Measurements from ENCODE around the gene RALGDS.
"Not testable (repeated sequence)": the region's sequence is repeated elsewhere in the genome, so short reads cannot be mapped to it uniquely, and the experiment has no call there.

RALGDS gene

DNA sequence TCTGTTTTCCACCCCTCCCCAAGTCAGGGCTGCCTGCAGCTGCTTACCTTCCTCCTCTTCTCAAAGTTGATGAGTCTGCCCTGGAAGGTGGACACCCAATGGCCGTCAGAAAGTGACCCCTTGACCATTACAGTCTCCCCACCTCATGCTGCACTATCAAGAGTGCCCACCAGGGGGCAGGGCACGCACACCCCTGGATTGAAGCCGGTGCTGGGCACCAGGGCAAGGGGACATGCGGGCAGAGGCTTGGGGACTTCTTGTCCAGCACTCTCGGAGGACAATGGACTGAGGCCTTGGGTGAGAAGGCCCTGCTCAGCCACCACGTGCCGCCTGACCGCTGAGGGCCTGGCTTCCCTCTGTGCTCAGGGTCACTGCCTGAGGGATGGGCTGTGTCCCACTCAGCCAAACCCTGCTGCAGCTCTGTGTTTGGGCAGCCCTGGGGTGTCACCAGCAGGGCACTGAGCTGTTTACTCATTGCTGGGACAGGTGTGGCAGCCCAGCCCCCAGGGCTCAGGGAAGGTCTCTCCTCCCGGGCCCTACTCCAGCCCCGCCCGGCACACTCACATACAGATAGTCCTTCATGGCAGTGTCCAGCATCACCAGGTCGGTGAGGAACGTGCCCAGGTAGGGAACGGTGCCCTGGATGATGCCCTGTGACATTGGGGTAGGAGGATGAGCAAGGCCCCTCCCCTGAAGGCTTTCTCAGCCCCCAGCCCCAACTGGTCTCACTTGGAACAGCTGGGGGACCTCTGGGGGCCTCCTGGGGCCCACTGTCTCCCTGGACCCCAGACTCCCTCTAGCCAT lies 17.7 kb downstream of the RALGDS start:
- TF ChIP-seq JUND (IDR thresholded peaks at IDR 0.05; ENCODE audit: low read depth), result no peak
- peak; percentile 66 to 78 for DNase-seq (ENCODE audit: low read depth in 1 of 2, low spot score in 1 of 2)
- in situ Hi-C loops (cut with HindIII; ENCODE audit: low pct_unique_long_range_greater_than_20kb, low sequenced_read_pairs), result no loop called here

DNA sequence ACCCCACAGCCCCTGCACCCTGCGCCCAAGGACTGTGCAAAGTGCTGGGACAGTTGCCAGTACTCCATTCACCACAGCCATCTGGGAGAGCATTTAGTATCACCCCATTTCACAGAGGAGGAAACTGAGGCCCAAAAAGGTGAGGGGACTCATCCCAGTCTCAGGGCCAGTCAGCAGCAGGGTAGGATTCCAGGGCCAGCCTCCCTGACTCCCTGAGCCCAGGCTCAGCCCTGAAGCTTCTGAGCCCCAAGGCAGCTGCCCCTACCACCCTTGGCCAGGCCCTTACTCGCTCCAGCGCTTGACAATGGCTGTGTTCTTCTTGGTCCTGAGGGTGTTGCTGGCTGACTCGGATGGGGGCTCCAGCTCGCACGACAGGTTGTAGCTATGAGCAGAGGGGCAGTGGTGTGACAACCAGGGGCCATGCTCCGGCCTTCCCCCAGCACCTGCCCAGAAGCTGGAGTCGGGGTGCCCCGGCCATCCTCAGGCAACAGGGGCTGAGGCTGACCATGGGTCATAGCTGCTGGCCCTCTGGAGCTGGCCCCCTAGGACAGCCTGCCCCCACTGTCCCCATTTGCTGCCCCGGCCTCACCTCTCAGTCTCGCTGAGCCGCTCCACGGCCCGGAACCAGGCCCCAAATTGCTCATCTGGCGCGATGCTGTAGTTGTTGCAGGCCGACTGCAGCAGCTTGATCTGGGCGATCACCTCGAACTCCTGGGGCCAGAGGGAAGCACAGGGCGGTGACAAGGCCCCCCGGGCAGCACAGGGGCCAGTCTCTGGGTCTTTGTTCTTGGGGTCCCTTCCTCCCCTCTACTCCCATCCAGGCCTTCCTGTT lies 18.6 kb downstream of the RALGDS start:
- no peak for DNase-seq (ENCODE audit: low read depth in 1 of 2, low spot score in 1 of 2)
- no peak for TF ChIP-seq JUND (IDR thresholded peaks at IDR 0.05; ENCODE audit: low read depth)
- in situ Hi-C loops (cut with HindIII; ENCODE audit: low pct_unique_long_range_greater_than_20kb, low sequenced_read_pairs), result no loop called here

DNA sequence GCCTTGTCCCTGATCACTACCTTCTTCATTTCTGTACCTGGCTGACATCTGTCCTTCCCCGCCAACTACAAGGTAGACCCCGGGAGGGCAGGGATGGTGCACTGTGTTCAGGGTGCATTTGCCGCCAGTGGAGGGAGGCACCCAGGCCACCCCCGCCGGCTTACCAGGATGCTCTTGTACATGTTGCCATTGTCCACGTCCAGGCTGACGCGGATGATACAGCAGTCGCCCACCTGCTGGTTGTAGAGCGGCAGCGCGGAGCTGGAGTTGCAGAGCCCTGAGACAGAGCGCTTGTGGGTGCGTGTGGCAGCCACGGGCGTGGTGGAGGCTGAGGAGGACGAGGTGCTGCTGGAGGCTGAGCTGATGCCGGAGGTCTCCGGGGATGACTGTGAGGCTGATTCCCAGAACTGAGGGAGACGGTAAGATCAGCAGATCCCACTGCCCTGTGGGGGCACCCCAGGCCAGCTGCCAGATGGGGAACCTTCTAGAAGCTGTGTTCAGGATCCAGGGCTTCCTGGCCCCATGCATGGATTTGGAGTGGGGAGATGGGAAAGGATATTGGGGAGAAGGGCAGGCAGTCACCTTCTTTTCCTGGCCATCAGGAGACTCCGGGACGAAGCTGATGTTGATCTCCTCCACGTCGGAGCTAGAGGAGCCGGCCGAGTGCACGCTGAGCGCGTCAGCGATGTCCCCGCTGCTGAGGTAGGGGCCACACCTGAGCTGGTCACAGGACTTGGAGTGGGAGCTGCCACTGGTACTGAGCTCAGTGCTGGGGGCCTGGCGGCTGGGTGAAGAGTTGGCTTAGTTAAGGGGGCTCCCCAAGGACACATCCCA lies 19.5 kb downstream of the RALGDS start:
- no peak for TF ChIP-seq JUND (IDR thresholded peaks at IDR 0.05; ENCODE audit: low read depth)
- in situ Hi-C loops (cut with HindIII; ENCODE audit: low pct_unique_long_range_greater_than_20kb, low sequenced_read_pairs), result no loop called here
- no peak for DNase-seq (ENCODE audit: low read depth in 1 of 2, low spot score in 1 of 2)

DNA sequence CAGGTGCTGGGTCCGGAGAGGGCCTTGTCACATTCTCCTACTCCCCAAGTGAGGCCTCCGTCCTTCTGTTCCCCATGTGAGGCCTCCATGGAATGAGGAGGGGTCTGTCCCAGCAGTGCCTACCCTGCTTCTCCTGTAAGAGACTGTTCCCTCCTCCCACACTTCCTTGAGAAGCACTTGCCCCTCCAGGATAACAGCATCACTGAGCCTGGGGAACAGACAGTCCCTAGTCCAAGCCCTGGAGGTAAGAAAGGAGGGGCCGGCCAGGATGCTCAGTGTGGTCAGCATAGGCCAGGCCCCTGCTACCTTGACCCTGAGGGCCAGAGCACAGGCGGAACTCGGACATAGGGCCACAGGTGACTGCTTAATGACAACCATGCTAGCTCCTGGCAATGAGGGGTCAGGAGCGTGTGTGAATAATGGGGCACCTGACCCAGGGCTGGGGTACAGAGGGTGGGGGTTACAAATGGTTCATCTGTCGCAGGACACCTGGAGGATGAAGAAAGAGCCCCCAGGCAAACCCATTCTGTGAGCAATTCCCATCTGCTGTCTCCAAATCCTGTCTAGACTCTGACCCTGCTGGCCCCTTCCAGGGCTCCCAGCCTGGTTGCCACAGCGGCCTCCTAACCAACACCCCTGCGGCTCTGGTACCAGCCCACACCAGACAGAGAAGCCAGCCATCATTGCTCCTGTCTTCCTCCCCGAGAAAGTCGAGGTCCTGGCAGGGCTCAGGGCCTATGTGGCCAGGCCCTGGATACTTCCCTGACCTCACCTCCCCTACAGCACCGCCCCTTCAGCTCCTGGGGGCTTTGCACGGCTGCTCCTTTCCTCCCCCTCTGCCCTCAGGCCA lies 20.3 kb downstream of the RALGDS start:
- in situ Hi-C loops (cut with HindIII; ENCODE audit: low pct_unique_long_range_greater_than_20kb, low sequenced_read_pairs), result no loop called here
- no peak for DNase-seq (ENCODE audit: low read depth in 1 of 2, low spot score in 1 of 2)

DNA sequence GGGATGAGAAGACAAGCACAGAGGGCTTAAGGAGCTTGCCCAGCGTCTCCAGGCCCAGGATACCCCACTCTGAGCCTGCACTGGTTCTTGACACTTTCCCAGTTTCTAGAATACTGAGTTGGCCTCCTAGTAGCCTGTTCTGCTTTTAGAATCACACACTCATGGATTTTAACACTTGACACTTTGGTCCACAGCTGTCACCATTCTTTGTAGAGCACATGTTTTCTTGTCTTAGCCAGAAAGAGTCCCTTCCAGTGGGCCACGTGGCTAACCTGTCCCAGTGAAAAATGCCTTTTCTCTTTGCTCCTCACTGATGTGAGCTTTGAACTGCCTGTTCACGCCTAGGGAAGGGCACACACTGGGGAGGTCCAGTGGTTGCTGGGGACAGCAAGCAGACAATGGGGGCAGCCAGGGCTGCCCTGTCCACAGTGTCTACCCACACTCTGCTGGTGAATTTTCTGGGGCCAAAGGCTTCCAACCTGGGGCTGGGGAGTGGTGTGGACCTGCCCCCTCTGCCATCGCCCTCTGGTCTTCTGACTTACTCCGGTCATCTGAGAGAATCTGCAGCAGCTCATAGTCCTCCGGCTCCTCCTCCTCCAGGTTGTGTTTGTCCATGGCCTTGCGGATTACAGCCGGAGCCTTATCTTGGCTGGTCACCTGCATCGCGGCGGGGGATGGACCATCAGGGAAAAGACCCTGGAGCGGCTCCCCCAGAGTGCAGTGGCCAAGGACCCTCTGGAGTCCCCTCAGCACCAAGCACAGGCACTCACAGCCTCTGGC lies 21.1 kb downstream of the RALGDS start:
- DNase-seq (ENCODE audit: low read depth in 1 of 2, low spot score in 1 of 2), result no peak

More for the DNA sequence above, 20.3 kb downstream of the RALGDS start:
- no peak for TF ChIP-seq JUND (IDR thresholded peaks at IDR 0.05; ENCODE audit: low read depth)

DNA sequence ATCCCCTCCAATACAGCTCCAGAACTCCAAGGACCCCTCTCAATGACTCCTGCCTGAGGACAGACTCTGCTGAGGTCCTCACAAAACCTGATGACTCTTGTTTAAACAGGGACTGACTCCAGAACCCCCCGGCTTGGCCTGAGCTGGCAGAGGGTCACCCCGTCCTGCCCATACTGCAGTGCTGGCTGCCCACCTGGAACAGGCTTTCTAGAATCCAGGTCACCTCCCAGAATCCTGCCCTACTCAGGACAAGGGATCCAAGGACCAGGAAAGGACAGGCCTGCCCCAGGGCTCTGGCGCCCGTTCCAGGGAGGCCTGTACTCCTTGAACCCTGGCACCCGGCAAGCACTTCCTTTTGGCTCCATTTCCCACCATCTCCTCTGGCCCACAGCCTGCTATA lies 22.2 kb downstream of the RALGDS start:
- in situ Hi-C loops (cut with HindIII; ENCODE audit: low pct_unique_long_range_greater_than_20kb, low sequenced_read_pairs), result no loop called here

More for the DNA sequence above, 21.1 kb downstream of the RALGDS start:
- in situ Hi-C loops (cut with HindIII; ENCODE audit: low pct_unique_long_range_greater_than_20kb, low sequenced_read_pairs), result no loop called here
- no peak for TF ChIP-seq JUND (IDR thresholded peaks at IDR 0.05; ENCODE audit: low read depth)

DNA sequence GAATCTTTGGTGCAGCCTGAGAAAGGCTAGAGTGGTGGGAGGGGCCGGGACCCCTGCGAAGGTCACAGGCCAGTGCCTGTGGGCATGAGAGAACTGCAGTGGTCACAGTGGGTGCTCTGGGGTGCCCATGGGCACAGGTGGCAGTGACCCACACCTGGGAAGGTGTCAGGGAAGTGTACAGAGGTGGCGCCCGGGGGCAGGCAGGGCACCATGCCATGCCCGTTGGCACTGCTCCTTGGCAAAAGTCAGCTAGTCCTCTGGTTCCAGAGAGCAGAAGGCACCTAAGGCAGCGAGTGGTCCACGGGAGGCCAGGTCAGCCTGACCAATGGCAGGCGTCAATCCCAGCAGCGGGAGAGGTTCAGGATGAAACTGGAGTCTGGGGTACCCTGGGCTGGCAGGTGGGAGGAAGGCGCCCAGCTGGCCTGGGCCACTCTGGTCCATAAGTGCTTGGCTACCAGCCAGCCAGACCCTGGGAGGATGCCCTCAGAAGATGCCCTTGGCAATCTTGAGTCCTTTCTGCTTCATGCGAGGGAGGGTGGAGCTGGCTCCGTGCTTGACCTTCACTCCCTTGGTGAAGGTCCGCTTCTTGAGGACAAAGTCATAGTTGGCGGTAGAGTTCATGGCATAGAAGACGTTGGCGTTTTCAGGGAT lies 22.8 kb downstream of the RALGDS start:
- no peak for DNase-seq (ENCODE audit: low read depth in 1 of 2, low spot score in 1 of 2)
- TF ChIP-seq JUND (IDR thresholded peaks at IDR 0.05; ENCODE audit: low read depth), result no peak
- in situ Hi-C loops (cut with HindIII; ENCODE audit: low pct_unique_long_range_greater_than_20kb, low sequenced_read_pairs), result no loop called here

More for the DNA sequence above, 22.2 kb downstream of the RALGDS start:
- no peak for DNase-seq (ENCODE audit: low read depth in 1 of 2, low spot score in 1 of 2)
- TF ChIP-seq JUND (IDR thresholded peaks at IDR 0.05; ENCODE audit: low read depth), result no peak

DNA sequence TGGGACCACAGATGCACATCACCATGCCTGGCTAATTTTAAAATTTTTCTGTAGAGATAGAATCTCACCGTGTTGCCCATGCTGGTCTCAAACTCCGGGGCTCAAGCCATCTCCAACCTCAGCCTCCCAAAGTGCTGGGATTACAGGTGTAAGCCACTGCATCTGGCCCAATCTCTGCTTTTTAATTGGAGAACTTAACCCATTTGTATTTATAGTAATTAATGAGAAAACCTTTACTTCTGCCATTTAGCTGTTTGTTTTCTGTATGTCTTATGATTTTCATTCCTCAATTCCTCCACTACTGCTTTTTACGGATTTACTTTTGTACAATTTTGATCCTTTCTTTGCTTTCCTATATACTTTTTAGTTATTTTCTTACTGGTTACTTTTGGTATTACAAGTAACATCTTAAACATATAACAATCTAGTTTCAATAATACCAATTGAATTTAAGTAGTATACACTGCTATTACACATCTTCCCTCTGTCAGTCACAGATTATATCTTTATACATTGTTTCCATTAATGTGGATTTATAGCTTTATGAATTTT lies 26.1 kb downstream of the RALGDS start:
- TF ChIP-seq JUND (IDR thresholded peaks at IDR 0.05; ENCODE audit: low read depth), result no peak
- DNase-seq (ENCODE audit: low read depth in 1 of 2, low spot score in 1 of 2), result no peak
- in situ Hi-C loops (cut with HindIII; ENCODE audit: low pct_unique_long_range_greater_than_20kb, low sequenced_read_pairs), result no loop called here

DNA sequence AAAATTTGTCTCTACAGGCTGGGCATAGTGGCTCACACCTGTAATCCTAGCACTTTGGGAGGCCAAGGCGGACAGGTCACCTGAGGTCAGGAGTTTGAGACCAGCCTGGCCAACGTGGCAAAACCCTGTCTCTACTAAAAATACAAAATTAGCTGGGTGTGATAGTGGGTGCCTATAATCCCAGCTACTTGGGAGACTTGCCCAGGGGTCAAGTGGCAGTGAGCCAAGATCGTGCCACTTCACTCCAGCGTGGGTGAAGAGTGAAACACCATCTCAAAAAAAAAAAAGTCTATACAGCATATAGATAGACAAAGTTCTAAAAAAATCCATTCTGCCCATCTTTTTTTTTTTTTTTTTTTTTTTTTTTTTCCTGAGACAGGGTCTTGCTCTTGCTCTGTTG lies 26.7 kb downstream of the RALGDS start:
- in situ Hi-C loops (cut with HindIII; ENCODE audit: low pct_unique_long_range_greater_than_20kb, low sequenced_read_pairs); DNase-seq (ENCODE audit: low read depth in 1 of 2, low spot score in 1 of 2): not testable (repeated sequence)

DNA sequence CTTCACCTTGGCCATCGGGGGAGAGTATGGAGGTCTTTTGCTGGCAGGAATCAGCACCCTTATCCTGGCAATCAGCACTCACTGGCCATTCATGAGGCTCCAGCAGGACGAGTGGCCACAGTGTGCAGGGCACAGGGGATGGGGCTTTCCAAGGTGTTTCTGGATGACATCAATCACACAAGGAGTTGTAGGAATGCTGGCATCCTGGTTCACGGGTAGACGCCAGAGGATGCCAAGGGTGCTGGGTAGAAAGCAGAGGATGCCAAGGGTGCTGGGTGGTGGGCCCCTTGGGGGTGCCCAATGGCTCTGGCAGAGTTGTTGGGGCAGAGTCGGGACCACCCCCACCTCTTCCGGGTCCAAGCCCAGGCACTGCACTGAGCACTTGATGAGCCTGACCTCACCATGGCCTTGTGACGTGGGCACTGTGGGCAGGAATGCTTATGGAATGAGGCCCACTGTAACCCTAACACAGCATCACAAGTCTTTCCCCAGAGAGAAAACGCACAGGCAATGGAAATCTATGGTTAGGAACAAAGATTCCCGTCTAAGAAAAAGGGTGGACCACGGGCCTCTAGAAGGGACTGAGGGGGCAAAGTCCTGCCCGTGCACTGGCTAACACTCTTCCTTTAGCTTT lies 30.2 kb downstream of the RALGDS start:
- in situ Hi-C loops (cut with HindIII; ENCODE audit: low pct_unique_long_range_greater_than_20kb, low sequenced_read_pairs), result no loop called here
- DNase-seq (ENCODE audit: low read depth in 1 of 2, low spot score in 1 of 2), result no peak
- TF ChIP-seq JUND (IDR thresholded peaks at IDR 0.05; ENCODE audit: low read depth), result no peak
